Mesothelial cell of epicardium (in vitro differentiated cells): ENCODE measurements around the gene RANBP17. TPM values are rescaled to one million over a fixed set of nuclear protein-coding genes. Genes with fewer than 3 reads are reported as not detected.

ENCODE experiments used
- DNase-seq, 2 experiments: peaks; one replicate each; pipeline ENCODE4 v3.0.0; 2021; ENCODE audit warnings: low spot score in 2 of 2; ENCODE audit not compliant: unreplicated experiment in 2 of 2
- H3K27ac Mint-ChIP-seq: 2 replicates; pipeline ENCODE4 v1.8.0; 2021; ENCODE audit warnings: mixed read lengths
- H3K27me3 Mint-ChIP-seq: 2 replicates; pipeline ENCODE4 v1.8.0; 2021; ENCODE audit warnings: low read depth, mixed read lengths
- H3K36me3 Mint-ChIP-seq: 2 replicates; pipeline ENCODE4 v1.8.0; 2021; ENCODE audit warnings: mixed read lengths
- H3K4me1 Mint-ChIP-seq: 2 replicates; pipeline ENCODE4 v1.8.0; 2021; ENCODE audit warnings: mixed read lengths
- H3K4me3 Mint-ChIP-seq: 2 replicates; pipeline ENCODE4 v1.8.0; 2021; ENCODE audit warnings: mild to moderate bottlenecking, moderate library complexity, mixed read lengths
- H3K9me3 Mint-ChIP-seq: 2 replicates; pipeline ENCODE4 v1.8.0; 2021; ENCODE audit warnings: mixed read lengths
- total RNA-seq: library from RNA; stranded (reverse); gene quantifications from 3 replicates; pipeline ENCODE4 v1.2.1, GENCODE V29; 2021
- TF ChIP-seq, protein P1 (sequence below): fragments of 200-600 bp; sonication (generic); IDR thresholded peaks from one replicate; pipeline ENCODE4 v1.5.0; 2021; ENCODE audit warnings: antibody characterized with exemption; ENCODE audit not compliant: unreplicated experiment

RANBP17 gene
- total RNA-seq, 1 donor from 2014 or later = 60.8 TPM

DNA sequence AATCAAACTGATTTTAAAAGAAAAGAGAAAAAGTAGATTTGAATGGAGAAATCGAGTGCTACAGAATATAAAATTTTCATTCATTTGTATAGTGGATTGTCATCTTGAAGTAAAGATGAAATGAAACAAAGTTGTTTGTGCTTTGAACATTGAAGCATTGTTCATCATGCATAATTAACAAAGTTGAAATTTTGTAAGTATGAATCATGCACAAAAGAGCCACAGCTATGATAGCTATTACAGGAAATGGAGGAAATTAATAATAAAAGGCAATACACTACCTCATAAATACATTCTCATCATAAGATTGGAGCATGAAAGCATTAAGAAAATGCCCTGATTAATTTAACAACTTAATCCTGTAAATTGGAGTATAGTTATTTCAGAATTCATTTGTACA, 293.8 kb downstream of the RANBP17 start:
- Mint-ChIP-seq H3K27me3 (no peaks in the 10 kb centered on the region), H3K27ac (no peak overlapping the region), H3K4me1 (peaks cover 16% of the 10 kb centered on the region), H3K4me3 (no peak overlapping the region), H3K36me3 (no peaks in the 10 kb centered on the region), H3K9me3 (no peaks in the 10 kb centered on the region)
- no peak for DNase-seq
- TF ChIP-seq, protein P1, sequence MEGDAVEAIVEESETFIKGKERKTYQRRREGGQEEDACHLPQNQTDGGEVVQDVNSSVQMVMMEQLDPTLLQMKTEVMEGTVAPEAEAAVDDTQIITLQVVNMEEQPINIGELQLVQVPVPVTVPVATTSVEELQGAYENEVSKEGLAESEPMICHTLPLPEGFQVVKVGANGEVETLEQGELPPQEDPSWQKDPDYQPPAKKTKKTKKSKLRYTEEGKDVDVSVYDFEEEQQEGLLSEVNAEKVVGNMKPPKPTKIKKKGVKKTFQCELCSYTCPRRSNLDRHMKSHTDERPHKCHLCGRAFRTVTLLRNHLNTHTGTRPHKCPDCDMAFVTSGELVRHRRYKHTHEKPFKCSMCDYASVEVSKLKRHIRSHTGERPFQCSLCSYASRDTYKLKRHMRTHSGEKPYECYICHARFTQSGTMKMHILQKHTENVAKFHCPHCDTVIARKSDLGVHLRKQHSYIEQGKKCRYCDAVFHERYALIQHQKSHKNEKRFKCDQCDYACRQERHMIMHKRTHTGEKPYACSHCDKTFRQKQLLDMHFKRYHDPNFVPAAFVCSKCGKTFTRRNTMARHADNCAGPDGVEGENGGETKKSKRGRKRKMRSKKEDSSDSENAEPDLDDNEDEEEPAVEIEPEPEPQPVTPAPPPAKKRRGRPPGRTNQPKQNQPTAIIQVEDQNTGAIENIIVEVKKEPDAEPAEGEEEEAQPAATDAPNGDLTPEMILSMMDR = no peak

DNA sequence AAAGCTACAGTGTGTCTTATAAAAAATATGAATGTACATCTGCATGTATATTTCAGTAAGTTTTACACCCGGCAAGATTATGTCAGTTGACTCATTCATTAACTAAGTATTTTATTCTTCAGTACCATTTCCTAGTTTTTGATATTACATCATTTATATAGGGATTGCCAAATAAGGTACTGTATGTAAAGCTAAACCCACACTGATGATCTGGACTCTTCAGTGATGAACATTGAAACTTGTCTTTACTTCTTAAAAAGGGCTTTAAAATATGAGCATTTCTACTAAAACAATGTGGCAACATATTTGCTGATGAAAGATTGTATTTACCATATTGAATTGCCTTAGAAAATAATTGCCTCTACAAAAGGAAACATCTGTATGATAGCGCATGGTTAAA, 295.5 kb downstream of the RANBP17 start:
- no peaks in the 10 kb centered on the region for H3K36me3 Mint-ChIP-seq
- no peak overlapping the region for H3K27ac Mint-ChIP-seq
- no peaks in the 10 kb centered on the region for H3K9me3 Mint-ChIP-seq
- no peak for DNase-seq
- TF ChIP-seq, protein P1 = no peak
- no peak overlapping the region for H3K4me3 Mint-ChIP-seq
- no peaks in the 10 kb centered on the region for H3K27me3 Mint-ChIP-seq
- peaks cover 16% of the 10 kb centered on the region for H3K4me1 Mint-ChIP-seq

DNA sequence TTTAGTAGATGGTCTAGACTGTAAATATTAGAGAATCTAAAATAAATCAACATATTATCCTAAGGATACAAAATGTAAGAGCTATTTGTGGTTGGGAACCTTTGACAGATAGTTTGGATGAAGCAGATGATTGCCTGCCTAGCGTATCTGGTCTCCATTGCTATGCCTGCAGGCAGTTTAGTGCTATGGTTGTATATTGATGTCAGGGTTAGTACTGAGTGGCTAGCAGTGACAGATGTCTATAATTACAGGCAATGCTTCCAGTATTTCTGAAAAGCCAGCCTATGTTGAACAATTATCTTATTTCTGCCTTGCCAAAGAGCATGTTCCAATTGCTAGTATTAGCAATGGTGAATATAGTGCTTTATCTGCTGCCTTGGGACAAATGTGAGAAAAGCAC, 296.0 kb downstream of the RANBP17 start:
- TF ChIP-seq, protein P1 = no peak

DNA sequence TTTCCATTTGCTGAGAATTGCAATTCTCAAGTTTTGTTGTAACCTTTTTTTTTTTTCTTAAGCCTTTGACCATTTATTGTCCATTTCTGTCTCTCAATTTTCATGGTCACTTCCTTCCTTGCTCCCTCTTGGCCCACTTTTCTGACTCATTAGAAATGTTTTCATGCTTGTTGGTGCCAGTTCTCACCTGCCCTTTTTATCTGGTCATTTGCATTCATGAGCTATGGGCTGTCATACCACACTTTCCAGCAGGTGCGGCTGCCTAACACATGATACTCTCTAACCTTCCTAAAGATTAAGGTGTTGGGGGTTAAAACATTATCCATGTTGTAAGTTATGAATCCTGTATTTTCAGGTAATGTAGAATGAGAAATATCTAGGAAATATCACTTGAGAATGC, 296.8 kb downstream of the RANBP17 start:
- no peak for DNase-seq
- TF ChIP-seq, protein P1 = no peak
- H3K4me1 Mint-ChIP-seq = peaks cover 16% of the 10 kb centered on the region
- H3K27ac Mint-ChIP-seq = no peak overlapping the region
- H3K4me3 Mint-ChIP-seq = no peak overlapping the region
- H3K27me3 Mint-ChIP-seq = no peaks in the 10 kb centered on the region
- H3K9me3 Mint-ChIP-seq = no peaks in the 10 kb centered on the region
- H3K36me3 Mint-ChIP-seq = no peaks in the 10 kb centered on the region

More for the DNA sequence above, 296.0 kb downstream of the RANBP17 start:
- peaks cover 16% of the 10 kb centered on the region for H3K4me1 Mint-ChIP-seq
- H3K4me3 Mint-ChIP-seq = no peak overlapping the region
- no peak overlapping the region for H3K27ac Mint-ChIP-seq
- no peaks in the 10 kb centered on the region for H3K27me3 Mint-ChIP-seq
- DNase-seq = no peak
- H3K36me3 Mint-ChIP-seq = no peaks in the 10 kb centered on the region
- no peaks in the 10 kb centered on the region for H3K9me3 Mint-ChIP-seq

DNA sequence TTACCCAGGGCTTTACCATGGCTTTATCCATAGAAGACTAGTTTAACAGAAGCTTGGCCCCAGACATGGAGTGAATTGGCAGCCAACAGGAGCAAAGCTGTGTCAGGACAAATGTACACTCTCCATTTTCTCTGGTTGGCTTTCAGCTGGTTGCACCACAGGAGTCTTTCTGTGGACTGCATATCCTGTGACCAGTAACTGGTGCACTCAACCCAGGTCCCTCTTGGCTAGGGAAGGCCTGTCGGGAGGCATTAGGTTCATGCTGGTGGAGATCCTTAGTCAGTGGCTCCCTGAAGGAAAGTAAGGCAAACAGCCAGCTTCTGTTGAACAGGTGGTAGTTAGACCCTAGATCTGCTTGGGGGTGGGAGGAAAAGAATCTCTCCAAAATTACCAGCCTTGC, 300.3 kb downstream of the RANBP17 start:
- no peak overlapping the region for H3K4me3 Mint-ChIP-seq
- TF ChIP-seq, protein P1 = no peak
- DNase-seq = no peak
- H3K9me3 Mint-ChIP-seq = no peaks in the 10 kb centered on the region
- no peaks in the 10 kb centered on the region for H3K36me3 Mint-ChIP-seq
- H3K27ac Mint-ChIP-seq = no peak overlapping the region
- H3K27me3 Mint-ChIP-seq = no peaks in the 10 kb centered on the region
- peaks cover 8% of the 10 kb centered on the region for H3K4me1 Mint-ChIP-seq

DNA sequence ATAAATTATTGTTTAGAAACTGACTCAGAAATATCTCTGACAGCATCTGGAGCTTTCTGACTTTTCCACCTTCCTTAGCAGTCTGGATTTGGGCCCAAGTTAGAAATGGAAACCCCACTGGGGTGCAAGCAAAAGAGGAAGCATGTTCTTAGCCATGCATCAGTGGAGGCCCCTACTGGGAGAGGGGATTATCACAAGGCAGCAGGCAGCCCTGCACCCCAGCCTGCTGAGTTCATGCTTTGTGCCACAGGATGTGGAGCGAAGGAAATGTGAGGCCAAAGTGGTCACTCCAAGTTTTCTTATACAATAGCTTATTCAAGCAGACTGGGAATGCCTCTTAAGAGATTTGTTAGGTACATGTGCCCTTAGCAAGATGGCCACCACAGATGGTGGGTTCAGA, 300.8 kb downstream of the RANBP17 start:
- no peak for DNase-seq

More for the DNA sequence above, 300.8 kb downstream of the RANBP17 start:
- H3K4me3 Mint-ChIP-seq = no peak overlapping the region
- no peaks in the 10 kb centered on the region for H3K36me3 Mint-ChIP-seq
- H3K27ac Mint-ChIP-seq = no peak overlapping the region
- no peaks in the 10 kb centered on the region for H3K9me3 Mint-ChIP-seq
- TF ChIP-seq, protein P1 = no peak
- peaks cover 7% of the 10 kb centered on the region for H3K4me1 Mint-ChIP-seq
- H3K27me3 Mint-ChIP-seq = no peaks in the 10 kb centered on the region
